Midbrain (tissue), 1 donor: Measurements from ENCODE around the gene GJB3.

Source experiments
- DNase-seq: peaks from one replicate; lab custom pipeline; 2025; lab: John Stamatoyannopoulos, UW

The GJB3 gene

DNA sequence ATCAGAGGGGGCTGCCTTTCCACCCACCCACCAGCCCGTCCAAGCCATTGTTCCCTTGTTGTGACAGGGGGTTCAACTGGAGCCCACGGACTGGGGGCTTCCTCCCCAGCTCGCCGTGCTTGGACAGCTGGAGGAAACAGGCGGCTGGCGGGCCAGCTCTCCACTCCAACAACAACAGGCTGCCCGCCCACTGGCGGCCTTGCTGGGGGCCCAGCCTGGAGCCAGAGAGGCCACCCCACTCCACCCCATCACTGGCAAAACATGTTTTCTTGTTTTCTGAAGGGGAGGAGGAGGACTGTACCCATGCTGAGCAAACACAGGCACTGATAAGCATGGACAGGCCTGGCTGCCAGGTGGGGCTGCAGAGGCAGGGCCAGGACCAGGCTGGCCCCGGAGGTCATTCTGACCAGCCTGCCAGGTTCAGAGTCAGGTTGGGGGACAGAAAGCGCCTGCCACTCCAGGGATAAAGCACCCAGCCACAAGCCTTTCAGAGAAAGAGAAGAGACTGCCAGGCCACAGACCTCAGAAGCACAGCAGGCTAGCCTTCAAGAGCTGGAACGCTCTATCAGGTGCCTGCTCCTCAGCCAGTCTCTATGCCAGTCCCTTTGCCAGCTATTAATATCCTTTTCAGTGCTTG lies 44.6 kb downstream of the GJB3 start:
- no peak for DNase-seq

DNA sequence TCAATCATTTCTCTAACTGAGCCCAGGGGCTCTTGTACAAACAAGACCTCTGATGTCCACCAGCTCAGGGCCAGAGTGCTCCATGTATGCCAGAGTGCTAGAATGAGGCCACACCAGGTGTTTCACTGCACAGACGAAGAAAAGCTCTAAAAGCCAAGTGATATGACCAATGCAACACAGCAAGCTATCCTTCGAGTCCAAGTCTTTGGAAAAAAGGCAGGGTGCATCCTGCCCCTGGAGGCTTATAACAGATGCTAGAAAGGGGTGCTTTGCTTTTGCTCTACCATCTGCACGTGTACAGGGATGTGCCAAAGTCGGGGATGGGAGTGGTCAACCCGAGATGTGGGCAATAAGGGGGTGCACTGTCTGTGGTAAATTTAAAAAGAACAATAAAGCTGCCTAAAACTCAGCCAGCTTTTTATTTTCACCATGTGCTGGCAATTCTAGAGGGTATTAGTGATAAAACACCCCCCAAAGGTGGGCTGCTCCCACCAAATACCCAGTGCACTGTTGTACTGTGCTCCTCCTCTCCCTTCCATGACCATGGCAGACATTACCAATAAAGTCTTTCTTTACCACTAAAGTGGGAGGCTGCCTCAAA lies 46.4 kb downstream of the GJB3 start:
- no peak for DNase-seq

DNA sequence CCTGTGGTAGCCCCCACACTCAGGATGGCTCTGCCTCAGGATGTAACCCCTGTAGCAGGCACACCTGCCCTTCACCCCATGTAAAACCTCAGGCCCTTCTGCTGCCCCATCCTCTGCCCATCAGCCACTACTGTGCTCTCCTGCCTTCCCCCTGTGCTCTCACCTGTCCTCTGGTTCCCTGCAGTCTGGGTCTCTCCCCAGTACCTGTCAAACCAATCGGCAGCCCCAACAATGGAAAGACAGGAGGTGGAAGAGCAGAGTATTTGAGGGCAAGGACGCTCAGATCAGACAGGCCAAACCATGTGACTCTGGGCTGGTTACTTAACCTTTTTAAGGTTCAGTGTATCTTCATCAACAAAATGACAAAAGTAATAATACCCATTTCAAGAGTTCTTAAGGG lies 47.6 kb downstream of the GJB3 start:
- no peak for DNase-seq

DNA sequence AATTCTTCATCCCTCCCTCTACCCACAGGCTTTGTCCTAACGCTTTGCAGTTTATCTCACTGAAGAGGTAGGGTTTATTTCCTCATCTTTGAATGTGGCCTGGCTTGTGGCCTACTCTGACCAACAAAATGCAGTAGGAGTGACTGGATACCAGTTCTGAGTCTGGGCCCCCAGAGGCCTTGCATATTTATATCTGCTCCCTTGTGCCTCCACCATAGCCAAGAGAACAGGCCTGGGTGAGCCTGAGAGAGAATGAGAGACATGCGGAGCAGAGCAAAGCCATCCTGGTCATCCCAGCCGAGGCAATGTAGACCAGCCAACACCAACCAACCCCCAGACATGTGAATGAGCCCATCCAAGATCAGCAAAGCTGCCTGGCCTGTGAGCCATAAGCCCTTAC lies 48.2 kb downstream of the GJB3 start:
- DNase-seq = no peak

DNA sequence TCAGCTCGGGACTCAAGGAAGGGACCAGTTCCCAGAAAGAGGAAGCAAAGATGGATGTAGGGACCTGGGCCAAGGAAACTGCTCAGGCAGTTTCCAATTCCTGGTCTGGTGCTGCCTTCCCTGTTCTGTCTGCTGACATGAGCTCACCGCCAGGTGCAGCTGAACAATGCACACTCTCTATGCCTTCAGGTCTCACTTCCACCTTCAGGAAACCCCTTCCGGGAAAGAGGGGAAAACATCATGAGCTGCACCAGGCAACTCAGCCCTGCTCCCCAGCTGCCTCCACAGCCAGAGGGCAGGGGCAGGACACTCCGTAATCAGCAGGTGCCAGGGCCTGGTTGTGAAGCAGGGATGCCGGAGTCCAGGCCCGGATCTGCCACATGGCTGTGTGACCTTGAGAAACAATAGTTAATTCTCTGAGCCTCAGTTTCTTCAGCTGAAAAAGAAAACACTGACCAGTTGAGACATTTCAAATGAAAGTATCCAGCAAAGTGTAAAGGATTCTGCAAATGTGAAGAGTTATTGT lies 50.8 kb downstream of the GJB3 start:
- no peak for DNase-seq

DNA sequence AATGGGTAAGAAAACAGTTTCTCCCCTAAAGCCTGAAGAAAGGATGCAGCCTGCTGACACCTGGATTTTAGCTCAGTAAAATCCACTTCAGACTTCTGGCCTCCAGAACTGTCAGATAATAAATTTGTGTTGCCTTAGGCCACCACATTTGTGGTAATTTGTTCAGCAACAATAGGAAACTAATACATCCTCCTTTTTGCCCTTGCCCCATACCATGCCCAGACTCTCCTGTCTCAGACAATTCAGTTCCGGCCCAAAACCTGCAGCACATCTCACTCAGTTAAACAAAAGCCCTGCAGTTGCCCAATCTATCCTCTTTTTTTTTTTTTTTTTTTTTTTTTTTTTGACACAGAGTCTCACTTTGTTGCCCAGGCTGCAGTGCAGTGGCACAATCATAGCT lies 52.7 kb downstream of the GJB3 start:
- DNase-seq = no peak
